SK-N-SH (cell line): ENCODE data around the gene PLA2G6.

Experiments
- CHD2 ChIP-seq: fragments of 150-350 bp; IDR thresholded peaks from 2 replicates; pipeline ENCODE4 v1.6.1; 2018; ENCODE audit warnings: low read length; ENCODE audit not compliant: partially characterized antibody
- EP300 ChIP-seq, 2 experiments: IDR thresholded peaks; 2 replicates each; pipeline versions ENCODE4 v1.4.0 to v1.6.1; 2012; ENCODE audit warnings: borderline replicate concordance in 1 of 2, low read depth in 1 of 2, low read length in 1 of 2
- MXI1 ChIP-seq: IDR thresholded peaks from 2 replicates; pipeline ENCODE4 v1.6.1; 2012; ENCODE audit warnings: mild to moderate bottlenecking, low read depth, low read length, improper control_type of control experiment
- NFIC ChIP-seq: IDR thresholded peaks from 2 replicates; pipeline ENCODE4 v1.4.0; 2012; ENCODE audit warnings: borderline replicate concordance
- RAD21 ChIP-seq: IDR thresholded peaks from 2 replicates; pipeline ENCODE4 v1.6.1; 2012; ENCODE audit warnings: mild to moderate bottlenecking, low read length
- RCOR1 ChIP-seq: fragments of 150-350 bp; IDR thresholded peaks from 2 replicates; pipeline ENCODE4 v1.6.1; 2017; ENCODE audit warnings: antibody characterized with exemption, low read length
- RFX5 ChIP-seq: IDR thresholded peaks from 2 replicates; pipeline ENCODE4 v1.6.1; 2012; ENCODE audit warnings: mild to moderate bottlenecking, improper control_type of control experiment, low read length
- SIN3A ChIP-seq: IDR thresholded peaks from 2 replicates; pipeline ENCODE4 v1.6.1; 2012; ENCODE audit warnings: low read depth, mild to moderate bottlenecking, low read length, moderate library complexity, borderline replicate concordance
- YY1 ChIP-seq: IDR thresholded peaks from 2 replicates; pipeline ENCODE4 v1.4.0; 2012; ENCODE audit warnings: low read depth, mild to moderate bottlenecking
- TF ChIP-seq, protein P1 (sequence below): fragments of 200-600 bp; sonication (generic); IDR thresholded peaks from 2 replicates; pipeline ENCODE4 v1.6.1; 2017; ENCODE audit warnings: antibody characterized with exemption, mild to moderate bottlenecking, moderate library complexity
- TF ChIP-seq, protein P2 (sequence below): IDR thresholded peaks from 2 replicates; pipeline ENCODE4 v1.6.1; 2012; ENCODE audit warnings: mild to moderate bottlenecking, low read depth, low read length, moderate library complexity
- TF ChIP-seq, protein P3 (sequence below): IDR thresholded peaks from 2 replicates; pipeline ENCODE4 v1.4.0; 2012; ENCODE audit warnings: low read depth

GRCh38 chr22:38069372-38070249 lies 112.0 kb downstream of the PLA2G6 start:
- TF ChIP-seq RAD21, result peak; percentile 29; the same call in 1 of the 2 replicates
- TF ChIP-seq EP300 (IDR thresholded peaks at IDR 0.05; ENCODE audit: borderline replicate concordance in 1 of 2, low read depth in 1 of 2, low read length in 1 of 2), result no peak
- TF ChIP-seq, protein P1, sequence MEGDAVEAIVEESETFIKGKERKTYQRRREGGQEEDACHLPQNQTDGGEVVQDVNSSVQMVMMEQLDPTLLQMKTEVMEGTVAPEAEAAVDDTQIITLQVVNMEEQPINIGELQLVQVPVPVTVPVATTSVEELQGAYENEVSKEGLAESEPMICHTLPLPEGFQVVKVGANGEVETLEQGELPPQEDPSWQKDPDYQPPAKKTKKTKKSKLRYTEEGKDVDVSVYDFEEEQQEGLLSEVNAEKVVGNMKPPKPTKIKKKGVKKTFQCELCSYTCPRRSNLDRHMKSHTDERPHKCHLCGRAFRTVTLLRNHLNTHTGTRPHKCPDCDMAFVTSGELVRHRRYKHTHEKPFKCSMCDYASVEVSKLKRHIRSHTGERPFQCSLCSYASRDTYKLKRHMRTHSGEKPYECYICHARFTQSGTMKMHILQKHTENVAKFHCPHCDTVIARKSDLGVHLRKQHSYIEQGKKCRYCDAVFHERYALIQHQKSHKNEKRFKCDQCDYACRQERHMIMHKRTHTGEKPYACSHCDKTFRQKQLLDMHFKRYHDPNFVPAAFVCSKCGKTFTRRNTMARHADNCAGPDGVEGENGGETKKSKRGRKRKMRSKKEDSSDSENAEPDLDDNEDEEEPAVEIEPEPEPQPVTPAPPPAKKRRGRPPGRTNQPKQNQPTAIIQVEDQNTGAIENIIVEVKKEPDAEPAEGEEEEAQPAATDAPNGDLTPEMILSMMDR, result peak; percentile 38
- TF ChIP-seq MXI1, result no peak
- no peak for TF ChIP-seq RCOR1
- TF ChIP-seq CHD2, result no peak
- no peak for TF ChIP-seq SIN3A
- TF ChIP-seq, protein P2, sequence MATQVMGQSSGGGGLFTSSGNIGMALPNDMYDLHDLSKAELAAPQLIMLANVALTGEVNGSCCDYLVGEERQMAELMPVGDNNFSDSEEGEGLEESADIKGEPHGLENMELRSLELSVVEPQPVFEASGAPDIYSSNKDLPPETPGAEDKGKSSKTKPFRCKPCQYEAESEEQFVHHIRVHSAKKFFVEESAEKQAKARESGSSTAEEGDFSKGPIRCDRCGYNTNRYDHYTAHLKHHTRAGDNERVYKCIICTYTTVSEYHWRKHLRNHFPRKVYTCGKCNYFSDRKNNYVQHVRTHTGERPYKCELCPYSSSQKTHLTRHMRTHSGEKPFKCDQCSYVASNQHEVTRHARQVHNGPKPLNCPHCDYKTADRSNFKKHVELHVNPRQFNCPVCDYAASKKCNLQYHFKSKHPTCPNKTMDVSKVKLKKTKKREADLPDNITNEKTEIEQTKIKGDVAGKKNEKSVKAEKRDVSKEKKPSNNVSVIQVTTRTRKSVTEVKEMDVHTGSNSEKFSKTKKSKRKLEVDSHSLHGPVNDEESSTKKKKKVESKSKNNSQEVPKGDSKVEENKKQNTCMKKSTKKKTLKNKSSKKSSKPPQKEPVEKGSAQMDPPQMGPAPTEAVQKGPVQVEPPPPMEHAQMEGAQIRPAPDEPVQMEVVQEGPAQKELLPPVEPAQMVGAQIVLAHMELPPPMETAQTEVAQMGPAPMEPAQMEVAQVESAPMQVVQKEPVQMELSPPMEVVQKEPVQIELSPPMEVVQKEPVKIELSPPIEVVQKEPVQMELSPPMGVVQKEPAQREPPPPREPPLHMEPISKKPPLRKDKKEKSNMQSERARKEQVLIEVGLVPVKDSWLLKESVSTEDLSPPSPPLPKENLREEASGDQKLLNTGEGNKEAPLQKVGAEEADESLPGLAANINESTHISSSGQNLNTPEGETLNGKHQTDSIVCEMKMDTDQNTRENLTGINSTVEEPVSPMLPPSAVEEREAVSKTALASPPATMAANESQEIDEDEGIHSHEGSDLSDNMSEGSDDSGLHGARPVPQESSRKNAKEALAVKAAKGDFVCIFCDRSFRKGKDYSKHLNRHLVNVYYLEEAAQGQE, result no peak
- TF ChIP-seq, protein P3, sequence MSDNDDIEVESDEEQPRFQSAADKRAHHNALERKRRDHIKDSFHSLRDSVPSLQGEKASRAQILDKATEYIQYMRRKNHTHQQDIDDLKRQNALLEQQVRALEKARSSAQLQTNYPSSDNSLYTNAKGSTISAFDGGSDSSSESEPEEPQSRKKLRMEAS, result no peak
- TF ChIP-seq YY1, result no peak
- TF ChIP-seq NFIC, result no peak
- no peak for TF ChIP-seq RFX5
